ENCODE data around the gene KLF2.

The KLF2 gene

GRCh38 chr19:16364231-16364865 is 39.7 kb downstream of the KLF2 start:
- DNase-seq (ENCODE audit: low read depth): no peak

DNA sequence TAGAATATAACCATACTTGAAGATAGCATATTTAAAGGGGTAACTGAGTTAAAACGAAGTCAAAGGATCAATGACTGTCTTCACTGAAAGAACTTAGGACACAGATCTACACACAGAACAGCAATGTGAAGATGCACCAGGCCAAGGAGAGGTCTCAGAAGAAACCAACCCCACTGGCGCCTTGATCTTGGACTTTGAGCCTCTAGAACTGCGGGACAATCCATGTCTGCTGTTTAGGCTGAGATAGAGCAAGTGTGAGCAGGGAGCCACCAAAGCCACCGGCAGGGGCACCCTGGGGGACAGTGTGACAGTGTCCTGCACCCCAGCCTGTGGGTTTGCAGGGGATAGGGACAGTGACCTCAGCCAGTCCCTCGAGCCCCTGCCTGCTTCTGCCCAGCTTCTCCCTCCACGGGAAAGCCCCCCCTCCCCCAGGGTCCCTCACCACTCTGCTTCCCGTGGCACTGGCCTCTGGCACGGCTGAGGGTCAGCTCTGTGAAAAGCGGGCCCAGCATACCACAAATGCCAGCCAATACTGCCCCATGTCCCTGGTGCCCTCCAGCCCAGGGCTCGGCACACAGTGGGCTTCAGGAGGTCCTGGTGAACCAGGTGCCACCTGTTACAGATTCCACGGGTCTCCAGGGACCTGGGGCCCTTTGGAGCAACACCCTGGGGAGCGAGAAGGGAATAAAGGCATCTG is 40.8 kb downstream of the KLF2 start:
- DNase-seq (ENCODE audit: low read depth): no peak

DNA sequence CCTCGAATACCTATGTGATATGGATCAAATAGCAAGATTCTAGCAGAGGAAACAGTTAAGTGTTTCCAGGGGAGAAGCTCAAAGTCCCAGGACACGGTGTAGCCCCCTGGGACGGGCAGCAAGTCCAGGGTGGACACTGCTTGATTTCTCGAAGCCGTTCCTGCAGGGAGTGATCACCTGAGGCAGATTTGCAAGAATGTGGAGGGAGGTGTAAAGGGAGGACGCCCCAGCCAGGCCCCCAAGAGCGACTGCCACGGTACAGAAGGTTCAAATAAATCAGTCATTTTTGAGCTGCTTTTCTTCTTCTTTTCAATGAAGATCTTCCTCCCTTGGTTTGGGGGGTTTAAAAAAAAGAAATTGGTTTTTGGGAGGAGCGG is 41.4 kb downstream of the KLF2 start:
- DNase-seq (ENCODE audit: low read depth): no peak

DNA sequence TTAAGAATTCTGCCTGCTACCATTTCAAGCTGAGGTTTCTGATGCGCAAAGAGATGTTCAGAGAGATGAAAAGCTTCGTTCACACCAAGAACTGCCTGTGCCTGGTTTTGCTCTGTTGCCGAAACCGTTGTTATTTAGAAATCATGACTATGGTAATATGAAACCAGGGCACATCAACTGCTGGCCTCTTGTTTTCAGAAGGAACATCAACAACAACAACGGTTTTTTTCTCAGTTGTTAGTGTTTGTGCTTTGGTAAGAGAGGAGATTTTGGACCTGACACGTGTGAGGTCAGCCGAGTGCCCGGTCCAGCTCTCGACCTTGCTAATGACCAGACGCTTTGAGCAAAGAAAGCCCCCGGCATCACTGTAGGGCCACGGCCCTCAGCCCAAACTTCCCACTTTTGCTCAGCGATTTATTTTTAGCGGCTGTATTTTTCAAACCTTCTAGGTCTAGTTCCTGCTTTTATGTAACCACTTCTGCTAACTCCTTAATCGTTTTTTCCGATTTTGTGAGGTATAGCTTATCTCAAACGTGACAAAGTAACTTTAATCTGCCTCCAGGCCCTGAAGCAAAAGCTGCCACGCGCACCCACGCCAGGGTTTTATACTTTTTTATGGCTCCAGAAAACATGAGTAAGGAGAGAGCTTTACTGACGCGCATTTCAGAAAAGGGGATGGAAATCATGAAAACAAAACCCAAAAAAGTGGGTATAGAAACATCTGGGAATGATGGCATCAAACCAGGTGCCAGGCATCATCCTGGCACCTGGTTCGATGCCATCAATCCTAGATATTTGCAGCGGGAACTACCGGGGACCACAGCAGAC is 42.0 kb downstream of the KLF2 start:
- no peak for DNase-seq (ENCODE audit: low read depth)

DNA sequence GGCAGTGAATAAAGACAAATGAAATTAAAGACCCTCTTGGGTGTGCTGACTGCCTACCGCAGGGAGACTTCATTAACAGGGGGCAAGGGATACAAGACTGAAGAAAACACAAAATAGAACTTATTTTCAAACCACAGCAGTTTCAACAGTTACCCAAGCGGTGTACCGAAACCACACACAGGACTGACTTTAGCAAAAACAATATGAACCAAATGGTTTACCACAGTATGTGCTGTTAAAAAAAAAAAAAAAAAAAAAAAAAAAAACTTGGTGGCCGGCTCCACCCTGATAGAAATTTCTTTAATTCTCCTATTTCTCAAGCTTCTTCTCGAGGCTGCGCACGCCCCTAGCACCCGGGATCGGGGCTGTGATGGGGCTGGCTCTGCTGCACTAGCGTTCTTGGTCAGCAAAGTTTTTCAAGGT is 42.6 kb downstream of the KLF2 start:
- no peak for DNase-seq (ENCODE audit: low read depth)

- no peak for DNase-seq (ENCODE audit: low read depth)
Observed at GRCh38 chr19:16368385-16369305, 44.0 kb downstream of the KLF2 start.

DNA sequence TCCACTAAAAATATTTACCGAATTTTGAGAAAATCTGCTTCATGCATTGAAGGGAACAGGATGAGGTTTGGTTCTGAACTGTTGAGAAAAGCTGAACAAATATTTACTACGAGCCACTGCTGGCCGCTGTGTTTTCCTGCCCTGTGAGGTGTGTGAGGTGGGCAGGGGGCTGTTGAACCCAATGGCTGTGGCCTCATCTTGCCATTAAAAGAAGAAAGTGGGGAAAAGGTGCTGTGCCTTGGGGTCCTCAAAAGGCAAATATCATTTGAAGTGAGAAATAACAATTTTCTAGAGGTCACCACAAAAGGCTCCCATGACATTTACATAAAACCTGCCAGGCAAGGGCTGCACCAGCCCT is 44.7 kb downstream of the KLF2 start:
- no peak for DNase-seq (ENCODE audit: low read depth)

DNA sequence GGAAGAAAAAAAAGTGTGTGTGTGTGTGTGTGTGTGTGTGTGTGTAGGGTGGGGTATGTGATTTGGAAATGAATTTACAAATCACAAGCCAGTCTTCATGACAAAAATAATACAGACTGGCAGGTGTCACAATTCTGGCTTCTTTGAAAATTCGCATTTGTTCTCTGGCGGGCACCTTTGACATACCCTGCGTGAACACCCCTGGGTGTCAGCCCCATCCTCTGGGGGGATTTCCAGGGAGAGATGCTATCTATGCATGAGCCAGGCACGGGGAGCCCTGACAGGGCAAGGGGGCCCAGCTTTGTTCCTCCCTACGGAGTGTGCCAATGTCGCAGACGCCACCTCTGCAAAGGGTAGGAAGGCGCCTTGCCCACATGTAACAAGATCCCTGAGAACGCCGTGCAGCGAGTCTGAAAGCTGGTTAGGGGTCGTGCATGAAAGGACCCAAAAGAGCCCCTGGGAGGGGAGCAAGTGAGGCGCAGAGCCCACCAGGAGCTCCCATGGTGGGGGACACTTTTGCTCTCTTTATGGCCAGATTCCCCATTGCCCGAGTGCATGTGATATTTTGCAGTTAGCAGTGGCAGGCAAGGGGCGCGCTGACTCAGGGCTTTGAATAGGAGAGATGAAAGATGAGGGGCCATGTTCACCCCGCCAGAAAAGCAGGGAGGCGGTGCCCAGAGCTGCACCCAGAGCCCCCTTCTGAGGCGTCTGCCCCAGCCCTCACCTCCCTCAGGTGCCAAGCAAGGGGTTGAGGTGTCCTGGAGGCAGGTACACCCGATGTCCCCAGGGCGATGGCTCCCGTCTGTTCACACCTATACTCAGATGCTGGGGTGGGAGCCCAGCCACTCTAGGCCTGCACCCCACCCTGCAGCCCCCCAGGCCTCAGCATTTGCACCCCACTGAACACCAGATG is 45.3 kb downstream of the KLF2 start:
- no peak for DNase-seq (ENCODE audit: low read depth)

DNA sequence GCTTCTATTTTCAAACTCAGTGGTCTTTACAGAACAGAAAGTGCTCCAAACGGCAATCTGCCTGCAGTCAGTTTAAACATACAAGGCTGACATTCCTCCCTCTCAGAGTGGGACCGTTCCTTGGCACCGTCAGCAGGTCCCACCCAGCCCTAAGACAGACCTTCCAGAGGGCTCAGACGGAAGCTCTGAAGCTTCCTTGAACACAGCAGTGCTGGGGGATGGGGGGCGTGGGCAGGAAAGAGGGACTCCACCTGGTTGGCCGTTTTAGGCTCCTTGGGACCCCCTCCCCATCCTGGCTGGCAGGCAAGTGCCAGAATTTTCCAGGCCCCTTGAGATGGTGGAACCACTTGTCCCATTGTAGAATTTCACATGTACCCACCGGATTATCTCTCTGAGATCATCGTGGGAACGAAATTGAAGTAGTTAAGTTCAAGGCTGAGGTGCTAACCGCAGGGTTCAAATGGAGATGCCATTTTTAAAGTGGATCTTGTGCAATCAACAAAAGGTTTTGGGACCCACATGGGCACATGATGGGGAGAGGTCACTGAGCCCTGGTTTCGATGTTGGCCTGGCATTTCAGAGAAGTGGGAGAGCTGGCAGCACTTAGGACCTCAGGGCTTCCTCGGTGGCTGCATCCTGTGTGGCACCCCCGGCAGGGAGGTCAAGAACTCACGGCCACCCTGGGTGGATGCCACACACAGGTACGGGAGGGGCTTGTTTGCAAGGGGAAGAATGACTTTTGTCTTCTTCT is 46.2 kb downstream of the KLF2 start:
- no peak for DNase-seq (ENCODE audit: low read depth)

DNA sequence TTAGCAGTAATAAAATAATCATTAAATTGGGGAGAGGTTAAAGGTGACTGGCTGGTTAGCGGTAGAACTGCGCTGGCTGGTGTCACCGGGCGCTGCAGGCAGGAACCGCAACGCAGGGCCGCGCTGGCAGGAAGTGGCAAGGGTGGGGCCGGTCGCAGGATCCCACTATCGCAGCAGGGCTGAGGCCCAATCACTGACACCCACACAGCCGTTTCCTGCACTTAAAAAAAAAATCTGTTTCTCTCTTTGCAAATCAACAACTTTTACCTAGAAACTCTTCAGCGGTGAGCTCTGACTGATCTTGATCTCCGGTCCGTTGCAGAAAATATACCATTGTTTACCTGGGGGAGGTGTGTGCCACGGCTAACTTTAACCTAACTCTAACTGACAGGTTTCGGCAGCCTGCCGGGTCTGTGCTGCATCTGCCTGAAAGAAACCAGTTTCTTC is 46.9 kb downstream of the KLF2 start:
- DNase-seq (ENCODE audit: low read depth): no peak

- no peak for DNase-seq (ENCODE audit: low read depth)
Observed at GRCh38 chr19:16372065-16372915, 47.7 kb downstream of the KLF2 start.

DNA sequence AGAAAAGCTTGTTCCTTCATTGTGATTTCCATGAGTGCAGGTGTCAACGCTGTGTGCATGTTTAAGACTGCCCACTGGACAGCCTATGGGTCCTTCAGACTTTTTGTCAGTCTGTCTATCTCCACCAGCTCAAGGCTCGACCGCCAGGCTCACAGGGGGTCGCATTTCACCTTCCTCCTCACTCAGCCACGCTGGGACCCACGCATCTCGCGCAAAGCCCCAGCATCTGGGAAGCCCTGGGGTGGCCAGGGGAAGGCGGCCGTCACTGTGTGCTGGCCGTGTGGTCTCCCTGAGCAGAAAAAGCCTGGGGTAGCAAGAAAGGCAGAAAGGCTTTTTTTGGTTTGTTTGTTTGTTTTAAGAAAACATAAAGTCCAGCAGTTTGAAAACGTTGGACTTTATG is 48.5 kb downstream of the KLF2 start:
- DNase-seq (ENCODE audit: low read depth): no peak

DNA sequence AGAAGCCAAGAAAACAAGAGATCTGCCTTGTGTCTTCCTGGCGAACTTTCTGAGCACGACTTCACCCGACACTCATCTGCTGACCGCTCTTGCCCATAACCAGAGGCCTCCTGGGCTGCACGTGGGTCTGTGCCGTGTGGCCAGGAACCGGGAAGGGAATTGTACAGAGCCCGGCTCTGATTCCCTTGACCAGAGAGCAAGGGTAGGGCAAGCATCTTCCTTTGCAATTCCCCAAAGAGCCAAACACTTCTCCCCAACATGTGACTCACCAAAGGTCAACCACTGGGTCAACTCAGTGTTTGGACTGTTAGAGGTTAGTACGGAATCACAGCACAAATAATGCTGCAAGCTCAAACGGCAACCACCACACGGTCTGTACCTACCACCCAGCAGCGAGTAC is 48.9 kb downstream of the KLF2 start:
- peak; percentile 50 for DNase-seq (ENCODE audit: low read depth)

- no peak for DNase-seq (ENCODE audit: low read depth)
Observed at GRCh38 chr19:16373989-16374388, 49.4 kb downstream of the KLF2 start.

DNA sequence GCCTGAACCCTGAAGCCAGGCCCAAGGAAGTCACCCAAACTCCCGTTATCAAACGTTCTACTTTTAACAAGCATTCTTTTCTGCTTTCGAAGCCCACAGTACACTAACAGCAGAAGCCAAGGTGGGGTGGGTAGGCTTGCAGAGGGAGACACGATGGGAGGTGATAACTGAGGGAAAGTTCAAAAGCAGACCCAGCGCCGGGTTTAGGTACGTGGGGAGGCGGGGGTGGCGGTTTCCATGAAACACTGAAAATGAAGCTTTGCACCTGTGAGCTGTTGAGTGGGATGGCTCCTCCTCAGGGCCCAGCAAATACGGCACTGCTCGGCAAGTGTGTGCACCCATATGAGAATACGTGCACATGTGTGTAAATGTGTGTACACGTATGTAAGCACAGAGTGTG is 49.8 kb downstream of the KLF2 start:
- DNase-seq (ENCODE audit: low read depth): no peak

GRCh38 chr19:16375157-16375935 is 50.7 kb downstream of the KLF2 start:
- DNase-seq (ENCODE audit: low read depth): no peak

DNA sequence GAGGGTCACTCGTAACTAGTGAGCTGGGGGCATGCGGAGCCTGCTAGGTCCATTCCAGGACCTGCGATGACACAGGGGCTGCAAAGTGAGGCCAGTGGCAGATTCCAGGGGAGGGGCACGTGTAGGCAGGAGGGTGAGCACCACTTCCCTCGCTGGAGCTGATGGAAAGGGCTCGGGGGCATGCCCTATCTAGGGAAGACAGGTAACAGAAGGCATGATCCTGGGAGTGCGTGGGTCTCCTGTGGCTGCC is 51.2 kb downstream of the KLF2 start:
- DNase-seq (ENCODE audit: low read depth): no peak

- DNase-seq (ENCODE audit: low read depth): no peak
Observed at GRCh38 chr19:16376241-16376640, 51.6 kb downstream of the KLF2 start.

GRCh38 chr19:16376649-16377048 is 52.0 kb downstream of the KLF2 start:
- no peak for DNase-seq (ENCODE audit: low read depth)

Data from EH (cell line).